Measurements from ENCODE around the gene HK2.
A peak's percentile ranks its signal among the peaks of the same experiment; 100 is the strongest.
"Not testable (repeated sequence)": the region's sequence is repeated elsewhere in the genome, so short reads cannot be mapped to it uniquely, and the experiment has no call there.

The HK2 gene

GRCh38 chr2:74895001-74895400 is 61.1 kb downstream of the HK2 start:
- DNase-seq (ENCODE audit: low read depth in 3 of 3): no peak

GRCh38 chr2:74896232-74896631 is 62.3 kb downstream of the HK2 start:
- DNase-seq (ENCODE audit: low read depth in 3 of 3): no peak

GRCh38 chr2:74900225-74900624 is 66.3 kb downstream of the HK2 start:
- DNase-seq (ENCODE audit: low read depth in 3 of 3): not testable (repeated sequence)

GRCh38 chr2:74902281-74902860 is 68.4 kb downstream of the HK2 start:
- DNase-seq (ENCODE audit: low read depth in 3 of 3): no peak

- no peak for DNase-seq (ENCODE audit: low read depth in 3 of 3)
These were observed 72.5 kb downstream of the HK2 start for GRCh38 chr2:74906395-74906794.

- DNase-seq (ENCODE audit: low read depth in 3 of 3): not testable (repeated sequence)
These were observed 73.6 kb downstream of the HK2 start for GRCh38 chr2:74907560-74907959.

GRCh38 chr2:74908748-74909444 is 75.0 kb downstream of the HK2 start:
- no peak for DNase-seq (ENCODE audit: low read depth in 3 of 3)

- DNase-seq (ENCODE audit: low read depth in 3 of 3): no peak
These were observed 76.3 kb downstream of the HK2 start for GRCh38 chr2:74910245-74910644.

GRCh38 chr2:74911061-74911460 is 77.1 kb downstream of the HK2 start:
- no peak for DNase-seq (ENCODE audit: low read depth in 3 of 3)

GRCh38 chr2:74915743-74916142 is 81.8 kb downstream of the HK2 start:
- no peak for DNase-seq (ENCODE audit: low read depth in 3 of 3)

GRCh38 chr2:74916394-74916793 is 82.5 kb downstream of the HK2 start:
- DNase-seq (ENCODE audit: low read depth in 3 of 3): no peak

- no peak for DNase-seq (ENCODE audit: low read depth in 3 of 3)
These were observed 84.0 kb downstream of the HK2 start for GRCh38 chr2:74917702-74918619.

GRCh38 chr2:74919827-74920226 is 85.9 kb downstream of the HK2 start:
- peak; percentile 50 to 54 (median 50) for DNase-seq (ENCODE audit: low read depth in 3 of 3)

GRCh38 chr2:74921236-74921736 is 87.4 kb downstream of the HK2 start:
- DNase-seq (ENCODE audit: low read depth in 3 of 3): no peak

- DNase-seq (ENCODE audit: low read depth in 3 of 3): no peak
These were observed 88.8 kb downstream of the HK2 start for GRCh38 chr2:74922592-74923227.

- DNase-seq (ENCODE audit: low read depth in 3 of 3): no peak
These were observed 90.7 kb downstream of the HK2 start for GRCh38 chr2:74924463-74925265.

GRCh38 chr2:74925361-74925786 is 91.4 kb downstream of the HK2 start:
- DNase-seq (ENCODE audit: low read depth in 3 of 3): no peak

GRCh38 chr2:74927621-74928020 is 93.7 kb downstream of the HK2 start:
- no peak for DNase-seq (ENCODE audit: low read depth in 3 of 3)

- no peak for DNase-seq (ENCODE audit: low read depth in 3 of 3)
These were observed 97.0 kb downstream of the HK2 start for GRCh38 chr2:74930811-74931486.

- no peak for DNase-seq (ENCODE audit: low read depth in 3 of 3)
These were observed 98.0 kb downstream of the HK2 start for GRCh38 chr2:74931940-74932339.
